AG10803 (cell line): ENCODE data around the gene RGS19.

Source experiments
- DNase-seq: peaks from one replicate; pipeline ENCODE4 v3.0.0; 2010; ENCODE audit warnings: low read depth
- H3K4me3 ChIP-seq: 2 replicates; pipeline ENCODE4 v1.5.1; 2011; ENCODE audit warnings: mild to moderate bottlenecking, low read length, control low read depth
- TF ChIP-seq, protein P1 (sequence below): conservative IDR thresholded peaks from 2 replicates; pipeline ENCODE4 v1.5.1; 2011; ENCODE audit warnings: mild to moderate bottlenecking, low read length, control low read depth, inconsistent platforms

Gene RGS19

DNA sequence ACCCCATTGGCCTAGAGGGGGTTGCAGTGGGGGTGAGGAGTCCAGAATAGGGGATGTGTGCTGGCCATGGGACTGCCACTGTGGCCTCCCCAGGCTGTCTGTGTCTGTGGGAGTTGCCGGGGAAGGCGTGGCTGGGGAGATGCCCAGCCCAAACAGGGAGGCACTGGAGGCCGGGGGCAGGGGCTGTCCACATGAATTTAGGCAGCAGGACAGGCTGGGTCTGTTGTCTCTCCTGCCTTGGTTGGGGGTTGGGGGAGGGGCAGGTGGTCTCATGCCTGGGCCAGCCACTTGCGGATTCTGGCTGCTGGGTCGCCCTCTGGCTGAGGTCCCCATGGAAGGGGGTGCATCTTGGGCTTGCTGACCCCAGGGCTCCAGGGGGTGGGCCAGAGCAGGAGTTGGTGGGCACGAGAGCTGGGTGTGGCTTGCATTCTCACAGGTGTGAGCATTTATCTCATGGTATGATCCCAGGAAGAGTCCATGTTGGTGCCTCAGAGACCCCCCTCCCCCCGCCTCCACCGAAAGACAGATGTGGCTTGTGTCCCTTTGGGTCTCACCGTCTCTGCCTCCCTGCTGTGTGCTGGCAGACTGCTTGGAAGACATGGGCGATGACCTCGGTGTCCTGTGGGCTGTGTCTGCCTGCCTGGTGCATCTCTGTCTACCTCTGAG lies 33.8 kb downstream of the RGS19 start:
- no peak overlapping the region for H3K4me3 ChIP-seq
- DNase-seq, result no peak

DNA sequence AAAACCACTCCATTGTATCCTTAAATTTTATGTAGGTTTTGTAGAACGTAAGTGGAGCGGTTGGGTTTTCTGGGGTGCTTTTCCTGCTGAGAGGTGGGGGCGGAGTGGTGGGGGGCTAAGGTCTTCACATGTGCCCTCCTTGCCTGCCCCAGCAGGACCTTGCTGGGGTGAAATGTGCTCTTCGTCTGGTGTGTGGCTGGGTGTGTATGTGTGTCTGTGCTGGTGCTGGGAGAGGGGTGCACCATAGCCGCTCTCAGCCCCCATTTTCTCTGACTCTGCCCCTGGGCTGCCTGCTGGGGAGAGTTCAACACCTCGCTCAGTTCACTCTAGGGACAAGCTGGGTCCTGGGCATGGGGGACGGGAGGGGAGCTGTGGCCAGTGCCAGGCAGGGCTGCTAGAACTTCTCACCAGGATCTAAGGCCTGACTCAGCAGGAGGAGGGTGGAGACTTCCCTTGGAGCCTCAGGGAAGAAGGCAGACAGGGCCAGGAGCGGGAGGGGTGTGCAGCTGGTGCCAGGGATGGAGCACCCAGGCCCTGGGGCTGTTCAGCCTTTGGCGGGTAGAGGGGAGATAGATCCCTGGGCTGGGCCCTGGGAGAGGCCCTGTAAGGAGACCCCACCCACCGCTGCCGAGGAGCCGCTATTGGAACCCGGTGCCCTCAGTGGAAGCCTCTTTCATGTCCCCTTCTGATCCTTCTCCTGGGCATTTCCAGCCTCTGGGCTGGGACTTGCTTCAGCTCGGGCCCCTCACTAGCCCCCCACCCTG lies 34.7 kb downstream of the RGS19 start:
- H3K4me3 ChIP-seq, result no peak overlapping the region
- DNase-seq, result peak; percentile 50
- TF ChIP-seq, protein P1, sequence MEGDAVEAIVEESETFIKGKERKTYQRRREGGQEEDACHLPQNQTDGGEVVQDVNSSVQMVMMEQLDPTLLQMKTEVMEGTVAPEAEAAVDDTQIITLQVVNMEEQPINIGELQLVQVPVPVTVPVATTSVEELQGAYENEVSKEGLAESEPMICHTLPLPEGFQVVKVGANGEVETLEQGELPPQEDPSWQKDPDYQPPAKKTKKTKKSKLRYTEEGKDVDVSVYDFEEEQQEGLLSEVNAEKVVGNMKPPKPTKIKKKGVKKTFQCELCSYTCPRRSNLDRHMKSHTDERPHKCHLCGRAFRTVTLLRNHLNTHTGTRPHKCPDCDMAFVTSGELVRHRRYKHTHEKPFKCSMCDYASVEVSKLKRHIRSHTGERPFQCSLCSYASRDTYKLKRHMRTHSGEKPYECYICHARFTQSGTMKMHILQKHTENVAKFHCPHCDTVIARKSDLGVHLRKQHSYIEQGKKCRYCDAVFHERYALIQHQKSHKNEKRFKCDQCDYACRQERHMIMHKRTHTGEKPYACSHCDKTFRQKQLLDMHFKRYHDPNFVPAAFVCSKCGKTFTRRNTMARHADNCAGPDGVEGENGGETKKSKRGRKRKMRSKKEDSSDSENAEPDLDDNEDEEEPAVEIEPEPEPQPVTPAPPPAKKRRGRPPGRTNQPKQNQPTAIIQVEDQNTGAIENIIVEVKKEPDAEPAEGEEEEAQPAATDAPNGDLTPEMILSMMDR, result no peak

More for the DNA sequence above, 33.8 kb downstream of the RGS19 start:
- TF ChIP-seq, protein P1, result no peak

DNA sequence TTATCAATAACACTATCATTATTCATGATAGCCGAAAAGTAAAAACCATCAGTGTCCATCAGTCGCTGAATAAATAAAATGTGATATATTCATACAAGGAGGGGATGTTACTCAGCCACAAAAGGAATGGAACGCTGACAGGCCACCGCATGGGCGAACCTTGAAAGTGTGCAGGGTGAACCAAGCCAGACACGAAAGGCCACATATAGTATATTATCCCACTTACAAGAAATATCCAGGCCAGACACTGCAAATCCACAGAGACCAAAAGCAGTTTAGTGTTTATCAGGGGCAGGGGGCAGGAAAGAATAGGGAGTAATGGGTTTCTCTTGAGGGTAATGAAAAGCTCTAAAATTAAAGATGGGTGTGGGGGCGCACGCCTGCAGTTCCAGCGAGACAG lies 35.5 kb downstream of the RGS19 start:
- no peak for DNase-seq
- TF ChIP-seq, protein P1, result no peak
- no peak overlapping the region for H3K4me3 ChIP-seq

DNA sequence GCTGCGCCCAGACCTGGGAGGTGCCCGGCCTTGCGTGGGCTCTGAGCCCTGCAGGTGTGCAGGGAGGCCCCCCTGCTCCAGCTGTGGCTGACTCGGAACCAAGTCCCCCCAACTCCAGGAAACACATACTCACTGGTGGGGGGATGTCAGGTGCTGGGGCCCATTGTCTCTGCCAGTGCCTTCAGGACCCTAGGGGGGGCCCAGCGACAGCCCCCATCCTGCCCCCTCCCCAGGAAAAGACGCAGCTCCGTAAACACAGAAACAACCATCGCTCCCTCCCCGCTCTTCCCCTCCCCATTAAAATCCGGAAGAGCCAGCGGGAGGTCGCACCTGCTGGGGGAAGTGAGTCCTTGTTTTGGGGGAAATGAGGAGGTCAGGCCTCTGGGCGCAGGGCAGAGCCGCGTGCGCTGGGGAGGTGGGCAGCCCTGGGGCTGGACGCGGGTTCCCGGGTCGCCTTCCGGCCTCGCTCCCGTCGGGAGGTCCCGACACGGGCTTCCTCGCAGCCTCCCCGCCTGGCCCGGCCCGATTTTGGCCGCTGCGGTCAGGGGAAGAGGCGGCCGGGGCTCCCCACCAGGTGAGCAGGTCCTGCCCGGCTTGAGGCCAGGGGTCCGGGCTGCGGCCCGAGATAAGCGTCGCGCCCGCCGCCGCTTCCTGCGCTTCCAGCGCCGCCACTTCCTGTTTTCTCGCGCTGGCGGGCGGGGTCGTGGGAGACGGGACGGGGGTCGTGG lies 37.1 kb downstream of the RGS19 start:
- peak overlapping the region; percentile 43 for H3K4me3 ChIP-seq
- TF ChIP-seq, protein P1, result no peak
- DNase-seq, result no peak

DNA sequence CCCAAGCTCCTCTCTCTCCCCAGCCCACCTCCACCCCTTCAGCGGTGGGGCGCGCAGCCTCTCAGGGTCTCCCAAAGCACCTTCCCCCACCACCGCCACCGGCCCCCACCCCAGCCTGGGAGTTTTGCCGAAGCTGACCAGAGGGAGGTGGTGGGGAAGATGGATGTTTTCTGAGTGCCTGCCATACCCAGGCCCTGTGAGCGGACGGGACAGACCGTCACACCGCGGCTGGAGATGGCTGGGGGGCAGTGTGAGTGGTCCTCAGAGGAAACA lies 37.6 kb downstream of the RGS19 start:
- H3K4me3 ChIP-seq, result peak overlapping the region; percentile 43
- DNase-seq, result no peak

DNA sequence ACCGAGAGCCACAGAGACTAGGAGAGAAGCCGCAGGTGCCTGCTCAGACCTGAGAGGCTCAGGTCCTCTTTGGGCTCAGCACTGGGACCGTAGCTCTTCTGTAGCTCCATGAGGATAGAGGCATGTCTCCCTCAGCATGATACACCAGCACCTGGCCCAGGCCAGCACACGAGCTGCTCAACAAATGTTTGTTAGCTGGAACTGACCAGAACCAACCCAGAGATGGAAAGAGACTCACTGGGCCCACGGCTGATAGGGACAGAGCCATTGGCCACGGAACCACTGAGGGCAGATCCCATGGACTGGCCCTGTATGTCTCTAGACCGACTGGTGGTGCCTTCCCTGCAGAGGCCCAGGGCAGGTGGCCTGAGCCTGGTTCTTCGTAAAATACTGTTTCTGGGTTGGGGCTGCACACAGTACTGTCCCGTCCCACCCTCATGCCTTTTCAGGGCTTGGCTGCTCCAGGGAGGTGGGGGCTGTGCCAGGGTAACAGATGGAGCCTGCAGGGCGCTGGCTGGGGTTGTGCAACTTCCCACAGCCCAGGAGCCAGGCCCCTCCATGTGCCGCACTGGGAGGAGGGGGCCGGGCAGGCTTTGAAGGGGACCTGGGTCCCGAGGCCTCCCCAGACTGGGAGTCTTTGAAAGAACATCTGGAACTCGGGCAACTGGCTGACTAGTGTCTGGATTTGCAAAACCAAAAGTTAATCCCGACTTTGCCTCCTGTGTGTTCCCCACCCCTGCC lies 38.1 kb downstream of the RGS19 start:
- peak; percentile 39 for DNase-seq
- TF ChIP-seq, protein P1, result no peak
- H3K4me3 ChIP-seq, result no peak overlapping the region

More for the DNA sequence above, 37.6 kb downstream of the RGS19 start:
- TF ChIP-seq, protein P1, result no peak
